ENCODE data around the gene POGLUT3. TPM values are rescaled to one million over a fixed set of nuclear protein-coding genes. Genes with fewer than 3 reads are reported as not detected.

Gene POGLUT3
- total RNA-seq, 1 experiment from 2014 or later = 52.3 TPM

- no peak for ATAC-seq
- H3K4me3 ChIP-seq (ENCODE audit: low read depth in 2 of 2, low read length in 2 of 2) = no peak overlapping the region
- H3K27me3 ChIP-seq (ENCODE audit: control insufficient read depth, insufficient read depth, low read length) = no peaks in the 10 kb centered on the region
- no peaks in the 10 kb centered on the region for H3K36me3 ChIP-seq (ENCODE audit: control insufficient read depth, insufficient read depth, low read length)
- CTCF ChIA-PET = no interaction called here
- no peak for DNase-seq (ENCODE audit: low read depth, low spot score)
- in situ Hi-C loops (cut with HindIII; ENCODE audit: low pct_unique_long_range_greater_than_20kb, low sequenced_read_pairs) = no loop called here
- H3K27ac ChIP-seq (ENCODE audit: low read length) = no peak overlapping the region
- intact Hi-C loops (cut with micrococcal nuclease; ENCODE audit: unreplicated experiment) = loop anchor here (5.0 to 10.0 kb wide), 2 partner anchors 135 to 157 kb away; no protein-coding TSS in a partner anchor
- TF ChIP-seq CTCF (IDR thresholded peaks at IDR 0.05) (no peak), POLR2AphosphoS5 (IDR thresholded peaks at IDR 0.05; ENCODE audit: low read depth, low read length) (no peak)
- no peaks in the 10 kb centered on the region for H3K9me3 ChIP-seq (ENCODE audit: control insufficient read depth, insufficient read depth, low read depth, low read length)
- POLR2A ChIA-PET = interaction anchor here (0.6 kb wide), 1 partner anchor 102 kb away, joined by 5 read pairs; no protein-coding TSS in a partner anchor
- peaks cover 10% of the 10 kb centered on the region for H3K4me1 ChIP-seq (ENCODE audit: control insufficient read depth, insufficient read depth, low read length)
- BruUV-seq (replicated peaks) = no TSS peak
These were observed 2.0 kb upstream of the POGLUT3 start for GRCh38 chr11:108500169-108500568.

GRCh38 chr11:108498816-108499408, 728 bp upstream of the POGLUT3 start:
- Histone ChIP-seq H3K4me1 (ENCODE audit: control insufficient read depth, insufficient read depth, low read length) (peaks cover 10% of the 10 kb centered on the region), H3K4me3 (ENCODE audit: low read depth in 2 of 2, low read length in 2 of 2) (peak overlapping the region; percentile 69 to 78), H3K27me3 (ENCODE audit: control insufficient read depth, insufficient read depth, low read length) (no peaks in the 10 kb centered on the region), H3K27ac (ENCODE audit: low read length) (peak overlapping the region; percentile 78), H3K9me3 (ENCODE audit: control insufficient read depth, insufficient read depth, low read depth, low read length) (no peaks in the 10 kb centered on the region), H3K36me3 (ENCODE audit: control insufficient read depth, insufficient read depth, low read length) (no peaks in the 10 kb centered on the region)
- no peak for TF ChIP-seq POLR2AphosphoS5 (IDR thresholded peaks at IDR 0.05; ENCODE audit: low read depth, low read length)
- no peak for TF ChIP-seq CTCF (IDR thresholded peaks at IDR 0.05)
- no peak for ATAC-seq
- BruUV-seq (replicated peaks) = no TSS peak
- ChIA-PET POLR2A (no interaction called here), CTCF (no interaction called here)
- in situ Hi-C loops (cut with HindIII; ENCODE audit: low pct_unique_long_range_greater_than_20kb, low sequenced_read_pairs) (no loop called here), intact Hi-C loops (cut with micrococcal nuclease; ENCODE audit: unreplicated experiment) (no loop called here)
- DNase-seq (ENCODE audit: low read depth, low spot score) = no peak

GRCh38 chr11:108497317-108498045, 703 bp downstream of the POGLUT3 start:
- CTCF ChIA-PET = no interaction called here
- TSS peak; percentile 70 for BruUV-seq (replicated peaks)
- Histone ChIP-seq H3K9me3 (ENCODE audit: control insufficient read depth, insufficient read depth, low read depth, low read length) (no peaks in the 10 kb centered on the region), H3K27ac (ENCODE audit: low read length) (peak overlapping the region; percentile 90), H3K36me3 (ENCODE audit: control insufficient read depth, insufficient read depth, low read length) (no peaks in the 10 kb centered on the region), H3K27me3 (ENCODE audit: control insufficient read depth, insufficient read depth, low read length) (no peaks in the 10 kb centered on the region), H3K4me3 (ENCODE audit: low read depth in 2 of 2, low read length in 2 of 2) (peak overlapping the region; percentile 69 to 78), H3K4me1 (ENCODE audit: control insufficient read depth, insufficient read depth, low read length) (peaks cover 10% of the 10 kb centered on the region)
- in situ Hi-C loops (cut with HindIII; ENCODE audit: low pct_unique_long_range_greater_than_20kb, low sequenced_read_pairs) (no loop called here), intact Hi-C loops (cut with micrococcal nuclease; ENCODE audit: unreplicated experiment) (no loop called here)
- no peak for TF ChIP-seq REST (IDR thresholded peaks at IDR 0.05; ENCODE audit: insufficient read depth in 1 of 2, low read depth in 2 of 2, low read length in 1 of 2)
- peak; percentile 64; the same call in 1 of the 2 replicates for TF ChIP-seq POLR2AphosphoS5 (IDR thresholded peaks at IDR 0.05; ENCODE audit: low read depth, low read length)
- peak; percentile 58; the same call in 1 of the 2 replicates for TF ChIP-seq TCF7L2 (IDR thresholded peaks at IDR 0.05; ENCODE audit: low read depth, low read length)
- DNase-seq (ENCODE audit: low read depth, low spot score) = peak; percentile 86
- POLR2A ChIA-PET = no interaction called here
- ATAC-seq = peak; percentile 94
